IPS DF 4.7 (cell line): ENCODE measurements around the gene SLC38A3.
"Not testable (repeated sequence)": the region's sequence is repeated elsewhere in the genome, so short reads cannot be mapped to it uniquely, and the experiment has no call there.

Source experiments
- DNase-seq: peaks from one replicate; pipeline ENCODE4 v3.0.0-alpha.2; 2013; ENCODE audit warnings: low spot score; ENCODE audit errors: extremely low read depth

SLC38A3 gene

GRCh38 chr3:50248387-50248786 lies 43.3 kb downstream of the SLC38A3 start:
- no peak for DNase-seq

GRCh38 chr3:50249457-50249856 lies 44.4 kb downstream of the SLC38A3 start:
- no peak for DNase-seq

- DNase-seq, result no peak
Measured at GRCh38 chr3:50250514-50250913, 45.4 kb downstream of the SLC38A3 start.

DNA sequence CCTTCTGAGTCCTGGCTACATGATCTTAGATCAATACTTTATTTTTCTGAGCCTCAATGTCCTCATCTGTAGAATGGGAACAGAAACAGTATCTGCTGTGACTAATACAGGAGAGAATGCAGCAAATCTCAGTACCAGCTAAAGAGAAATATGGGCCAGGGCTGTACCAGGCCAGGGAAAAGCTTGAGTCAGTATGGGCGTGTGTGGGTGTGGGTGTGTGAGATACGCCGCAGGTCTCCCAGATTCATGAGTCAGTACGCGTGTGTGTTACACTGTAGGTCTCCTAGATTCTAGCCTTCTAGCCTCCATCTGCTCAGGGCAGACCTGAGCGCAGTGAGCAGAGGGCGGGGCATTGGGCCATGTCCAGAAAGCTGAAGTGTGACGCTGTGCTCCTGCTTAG lies 46.1 kb downstream of the SLC38A3 start:
- no peak for DNase-seq

- DNase-seq, result no peak
Measured at GRCh38 chr3:50254577-50255250, 49.6 kb downstream of the SLC38A3 start.

GRCh38 chr3:50255251-50255615 lies 50.2 kb downstream of the SLC38A3 start:
- no peak for DNase-seq

DNA sequence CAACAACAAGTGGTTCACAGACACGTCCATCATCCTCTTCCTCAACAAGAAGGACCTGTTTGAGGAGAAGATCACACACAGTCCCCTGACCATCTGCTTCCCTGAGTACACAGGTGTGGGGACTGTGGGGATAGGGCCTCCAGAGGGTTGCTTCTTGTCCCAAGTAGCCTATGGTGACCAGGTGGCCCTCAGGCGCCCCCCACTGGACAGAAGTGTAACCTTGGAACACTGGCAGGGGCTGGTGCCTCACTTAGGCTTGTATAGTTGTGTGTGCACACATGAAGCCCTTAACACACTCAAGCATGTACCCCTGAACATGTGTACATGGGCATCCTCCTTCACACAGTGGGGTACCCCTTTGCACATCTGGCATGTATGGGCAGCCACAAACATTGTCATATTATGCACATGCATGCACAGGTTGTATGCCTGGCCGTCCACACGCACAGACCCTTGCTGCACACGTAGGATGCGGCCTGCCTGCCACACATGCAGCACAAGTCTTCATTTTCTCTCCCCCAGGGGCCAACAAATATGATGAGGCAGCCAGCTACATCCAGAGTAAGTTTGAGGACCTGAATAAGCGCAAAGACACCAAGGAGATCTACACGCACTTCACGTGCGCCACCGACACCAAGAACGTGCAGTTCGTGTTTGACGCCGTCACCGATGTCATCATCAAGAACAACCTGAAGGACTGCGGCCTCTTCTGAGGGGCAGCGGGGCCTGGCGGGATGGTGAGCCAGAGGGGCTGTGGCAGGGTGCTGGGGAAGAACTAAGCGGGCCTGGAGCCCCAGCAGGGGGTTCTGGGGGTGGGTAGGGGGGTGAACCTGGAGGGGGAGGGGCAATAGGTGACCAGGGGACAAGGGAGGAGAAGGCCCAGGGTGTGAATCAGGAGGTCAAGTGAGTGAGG lies 52.2 kb downstream of the SLC38A3 start:
- no peak for DNase-seq

DNA sequence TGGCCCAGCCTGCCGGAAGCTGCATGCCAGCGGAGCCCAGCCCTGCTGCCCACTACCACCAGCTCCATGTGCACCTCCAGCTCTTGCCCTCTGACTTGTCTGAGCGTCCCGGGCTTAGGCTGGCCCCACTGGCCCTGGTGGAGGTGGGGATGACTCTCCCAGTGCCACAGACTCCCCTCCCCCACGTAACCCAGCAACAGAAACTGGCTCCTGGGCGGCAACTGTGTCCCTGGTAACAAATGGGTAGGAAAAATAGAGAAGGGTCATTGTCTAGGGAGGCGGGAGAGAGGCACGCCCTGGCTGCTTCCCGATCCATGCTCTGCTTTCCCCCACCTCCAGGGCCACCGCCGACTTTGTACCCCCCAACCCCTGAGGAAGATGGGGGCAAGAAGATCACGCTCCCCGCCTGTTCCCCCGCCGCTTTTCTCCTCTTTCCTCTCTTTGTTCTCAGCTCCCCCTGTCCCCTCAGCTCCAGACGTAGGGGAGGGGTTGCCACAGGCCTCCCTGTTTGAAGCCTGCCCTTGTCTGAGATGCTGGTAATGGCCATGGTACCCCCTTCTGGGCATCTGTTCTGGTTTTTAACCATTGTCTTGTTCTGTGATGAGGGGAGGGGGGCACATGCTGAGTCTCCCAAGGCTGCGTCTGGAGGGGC lies 53.1 kb downstream of the SLC38A3 start:
- DNase-seq, result no peak

- DNase-seq, result no peak
Measured at GRCh38 chr3:50258979-50259378, 53.9 kb downstream of the SLC38A3 start.

GRCh38 chr3:50259432-50260026 lies 54.5 kb downstream of the SLC38A3 start:
- no peak for DNase-seq

DNA sequence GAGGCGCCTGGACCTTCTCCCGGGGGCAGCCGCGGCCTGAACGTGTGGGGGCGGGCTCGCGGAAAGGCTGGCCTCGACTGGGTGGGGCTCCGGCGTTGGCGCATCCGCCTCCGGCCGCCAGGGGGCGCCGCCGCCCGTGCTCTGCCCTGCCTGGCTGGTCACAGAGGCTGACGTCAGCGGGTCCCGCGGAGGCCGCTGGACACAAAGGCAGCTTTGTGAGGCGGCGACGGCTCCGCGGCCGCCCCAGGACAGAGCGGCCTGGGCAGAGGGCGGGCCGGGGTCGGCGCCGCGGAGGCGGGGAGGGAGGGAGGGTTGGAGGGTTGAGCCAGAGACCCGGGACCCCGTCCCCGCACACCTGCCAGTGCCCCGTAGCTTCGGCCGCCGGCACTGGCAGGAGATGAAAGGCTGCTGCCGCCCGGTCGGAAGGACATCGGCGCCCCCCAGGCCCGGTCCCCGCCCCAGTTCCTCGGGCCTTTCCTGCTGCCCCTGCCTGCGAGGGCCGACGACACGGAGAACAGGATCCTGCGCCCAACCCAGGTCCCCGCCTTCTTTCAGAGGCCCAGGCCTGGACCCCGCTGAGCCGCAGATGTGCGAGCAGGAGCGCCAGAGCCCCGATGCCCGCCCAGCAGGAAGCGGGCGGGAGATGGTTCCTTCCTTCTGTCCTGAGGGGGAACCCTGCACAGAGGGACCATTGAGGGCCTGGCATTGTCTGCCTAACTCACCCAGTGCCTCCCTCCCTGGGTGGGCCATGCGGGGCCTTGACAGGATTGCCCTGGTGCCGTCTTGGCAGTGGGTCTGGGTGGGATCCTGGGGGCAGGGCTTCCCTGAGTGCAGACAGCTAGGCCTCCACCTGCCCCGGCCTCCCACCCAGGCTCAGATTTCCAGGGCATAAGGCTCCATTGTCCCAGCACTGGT lies 55.2 kb downstream of the SLC38A3 start:
- no peak for DNase-seq

GRCh38 chr3:50260942-50261441 lies 55.9 kb downstream of the SLC38A3 start:
- no peak for DNase-seq

DNA sequence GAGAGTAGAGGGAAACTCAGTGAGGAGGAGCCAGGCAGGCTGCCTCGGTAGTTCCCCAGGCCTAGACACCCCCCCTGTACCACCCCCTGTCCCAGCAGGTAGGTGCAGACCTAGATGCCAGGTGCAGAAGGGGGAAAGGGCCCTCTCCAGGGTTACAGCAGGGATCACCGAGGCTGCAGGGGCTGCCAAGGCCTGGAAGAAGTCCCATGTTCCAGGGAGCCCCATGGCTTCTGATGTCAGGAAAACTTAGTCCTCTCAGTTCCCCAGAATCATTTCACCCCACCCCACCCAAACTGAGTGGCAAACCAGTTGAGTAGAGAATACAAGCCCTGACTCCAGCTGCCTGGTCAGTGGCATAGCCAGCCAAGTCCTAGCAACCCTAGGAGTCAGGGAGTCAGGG lies 56.4 kb downstream of the SLC38A3 start:
- no peak for DNase-seq

- DNase-seq, result not testable (repeated sequence)
Measured at GRCh38 chr3:50262200-50262599, 57.1 kb downstream of the SLC38A3 start.

GRCh38 chr3:50262778-50263177 lies 57.7 kb downstream of the SLC38A3 start:
- DNase-seq, result no peak

GRCh38 chr3:50263478-50264382 lies 58.7 kb downstream of the SLC38A3 start:
- no peak for DNase-seq

- no peak for DNase-seq
Measured at GRCh38 chr3:50264383-50264963, 59.4 kb downstream of the SLC38A3 start.

DNA sequence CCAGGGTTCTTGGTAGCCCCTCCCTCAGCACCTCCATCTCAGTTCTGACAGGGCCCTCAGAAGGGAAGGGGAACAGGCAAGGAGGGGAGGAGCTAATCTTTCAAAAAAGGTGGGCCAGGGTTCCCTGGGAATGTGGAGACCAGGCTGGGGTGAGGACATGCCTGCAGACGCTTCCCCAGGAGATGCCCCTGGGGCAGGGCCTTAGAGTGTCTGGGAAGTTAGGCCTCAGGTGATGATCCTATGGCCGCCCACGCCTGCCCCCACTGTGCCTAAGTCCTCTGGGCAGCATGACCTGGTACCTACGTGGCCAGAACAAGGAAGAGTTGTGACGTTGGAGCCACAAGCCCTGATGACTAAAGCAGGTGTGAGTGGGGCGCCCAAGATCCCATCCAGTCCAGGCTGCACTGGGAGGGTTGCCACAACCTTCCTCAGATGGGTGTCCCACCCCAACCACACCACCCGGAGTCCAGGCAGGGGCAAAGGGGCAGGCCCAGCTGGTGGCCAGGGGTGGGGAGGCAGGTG lies 60.0 kb downstream of the SLC38A3 start:
- DNase-seq, result no peak

- DNase-seq, result no peak
Measured at GRCh38 chr3:50265571-50265970, 60.5 kb downstream of the SLC38A3 start.
